Glutamatergic neuron (in vitro differentiated cells): Measurements from ENCODE around the gene NBEAL2. TPM values are rescaled to one million over a fixed set of nuclear protein-coding genes. Genes with fewer than 3 reads are reported as not detected.

Experiments
- DNase-seq: peaks from one replicate; pipeline ENCODE4 v3.0.0; 2022
- H3K27ac Mint-ChIP-seq: one replicate; pipeline ENCODE4 v1.8.0; 2020; ENCODE audit warnings: mild to moderate bottlenecking, mixed read lengths, inconsistent platforms; ENCODE audit not compliant: unreplicated experiment
- H3K27me3 Mint-ChIP-seq: one replicate; pipeline ENCODE4 v1.8.0; 2020; ENCODE audit warnings: mild to moderate bottlenecking, moderate library complexity, mixed read lengths, inconsistent platforms; ENCODE audit not compliant: unreplicated experiment
- H3K36me3 Mint-ChIP-seq: one replicate; pipeline ENCODE4 v1.8.0; 2020; ENCODE audit warnings: mild to moderate bottlenecking, mixed read lengths, inconsistent platforms; ENCODE audit not compliant: unreplicated experiment
- H3K4me1 Mint-ChIP-seq: one replicate; pipeline ENCODE4 v1.8.0; 2020; ENCODE audit warnings: mild to moderate bottlenecking, low read depth, mixed read lengths, inconsistent platforms; ENCODE audit not compliant: unreplicated experiment
- H3K4me3 Mint-ChIP-seq: one replicate; pipeline ENCODE4 v1.8.0; 2020; ENCODE audit warnings: mild to moderate bottlenecking, mixed read lengths, inconsistent platforms; ENCODE audit not compliant: unreplicated experiment
- H3K9me3 Mint-ChIP-seq: one replicate; pipeline ENCODE4 v1.8.0; 2020; ENCODE audit warnings: mild to moderate bottlenecking, moderate library complexity, mixed read lengths, inconsistent platforms; ENCODE audit not compliant: unreplicated experiment
- CTCF ChIP-seq: fragments of 200-600 bp; sonication (generic); IDR thresholded peaks from one replicate; pipeline ENCODE4 v1.5.0; 2021; ENCODE audit not compliant: partially characterized antibody, unreplicated experiment
- total RNA-seq: library from RNA; stranded (reverse); fragmentation: NEBNext Ultra II Directional; extraction: Animal tissue kit (Norgen Biotek cat#: 25700); gene quantifications from one replicate; pipeline ENCODE4 v1.2.1, GENCODE V29; 2021; ENCODE audit not compliant: unreplicated experiment

NBEAL2 gene
- total RNA-seq, 1 donor from 2014 or later, result 38.0 TPM

GRCh38 chr3:47007001-47007400 lies 27.5 kb downstream of the NBEAL2 start:
- Mint-ChIP-seq H3K36me3 (peaks cover 5% of the 10 kb centered on the region), H3K9me3 (peaks cover 5% of the 10 kb centered on the region), H3K27ac (no peak overlapping the region), H3K4me3 (no peak overlapping the region), H3K27me3 (peaks cover 11% of the 10 kb centered on the region), H3K4me1 (peaks cover 2% of the 10 kb centered on the region)
- no peak for TF ChIP-seq CTCF
- no peak for DNase-seq

- peaks cover 12% of the 10 kb centered on the region for H3K27me3 Mint-ChIP-seq
- peaks cover 2% of the 10 kb centered on the region for H3K4me1 Mint-ChIP-seq
- DNase-seq, result no peak
- H3K9me3 Mint-ChIP-seq, result peaks cover 5% of the 10 kb centered on the region
- TF ChIP-seq CTCF, result no peak
- H3K36me3 Mint-ChIP-seq, result peaks cover 6% of the 10 kb centered on the region
- no peak overlapping the region for H3K27ac Mint-ChIP-seq
- H3K4me3 Mint-ChIP-seq, result no peak overlapping the region
Observed at GRCh38 chr3:47007482-47008233, 28.2 kb downstream of the NBEAL2 start.

- Mint-ChIP-seq H3K27ac (no peak overlapping the region), H3K27me3 (peaks cover 12% of the 10 kb centered on the region), H3K4me3 (peak overlapping the region; percentile 67), H3K4me1 (peaks cover 2% of the 10 kb centered on the region), H3K36me3 (peaks cover 6% of the 10 kb centered on the region), H3K9me3 (peaks cover 5% of the 10 kb centered on the region)
- TF ChIP-seq CTCF, result no peak
- no peak for DNase-seq
Observed at GRCh38 chr3:47008234-47008796, 28.8 kb downstream of the NBEAL2 start.

- H3K4me3 Mint-ChIP-seq, result peak overlapping the region; percentile 67
- H3K27ac Mint-ChIP-seq, result no peak overlapping the region
- H3K36me3 Mint-ChIP-seq, result peaks cover 6% of the 10 kb centered on the region
- no peak for TF ChIP-seq CTCF
- peaks cover 12% of the 10 kb centered on the region for H3K27me3 Mint-ChIP-seq
- DNase-seq, result no peak
- peaks cover 2% of the 10 kb centered on the region for H3K4me1 Mint-ChIP-seq
- H3K9me3 Mint-ChIP-seq, result peaks cover 5% of the 10 kb centered on the region
Observed at GRCh38 chr3:47008851-47009224, 29.4 kb downstream of the NBEAL2 start.
